Loucy (cell line): ENCODE measurements around the gene EPS8L3.

Experiments used
- CTCF ChIP-seq: fragments of 200-600 bp; sonication (generic); conservative IDR thresholded peaks from 2 replicates; pipeline ENCODE4 v1.5.1; 2014; ENCODE audit warnings: mild to moderate bottlenecking, antibody characterized with exemption, low read length
- EZH2phosphoT487 ChIP-seq: fragments of 200-600 bp; IDR thresholded peaks from 2 replicates; pipeline ENCODE4 v1.6.1; 2018; ENCODE audit warnings: antibody characterized with exemption, mild to moderate bottlenecking, moderate library complexity, borderline replicate concordance

- TF ChIP-seq CTCF (no peak), EZH2phosphoT487 (no peak)
Measured at GRCh38 chr1:109802136-109802900, 38.6 kb upstream of the EPS8L3 start.
